ENCODE data around the gene OR10G8. TPM values are rescaled to one million over a fixed set of nuclear protein-coding genes. Genes with fewer than 3 reads are reported as not detected.

The OR10G8 gene
- total RNA-seq, 4 donors from 2014 or later = not detected

DNA sequence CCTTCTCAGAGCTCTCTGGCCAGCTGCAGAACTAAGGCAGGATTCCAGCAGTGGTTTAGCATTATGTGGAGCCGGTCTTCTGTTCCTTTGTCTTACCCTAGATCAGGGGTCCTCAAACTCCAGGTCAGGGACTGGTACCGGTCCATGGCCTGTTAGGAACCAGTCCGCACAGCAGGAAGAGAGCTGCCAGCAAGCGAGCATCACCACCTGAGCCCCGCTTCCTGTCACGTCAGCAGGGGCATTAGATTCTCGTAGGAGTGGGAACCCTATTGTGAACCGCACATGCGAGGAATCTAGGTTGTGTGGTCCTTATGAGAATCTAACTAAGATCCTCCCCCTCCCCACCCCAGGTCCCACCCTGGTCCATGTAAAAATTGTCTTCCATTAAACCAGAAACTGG lies 13.0 kb downstream of the OR10G8 start:
- ATAC-seq (ENCODE audit: low FRiP score) = no peak

DNA sequence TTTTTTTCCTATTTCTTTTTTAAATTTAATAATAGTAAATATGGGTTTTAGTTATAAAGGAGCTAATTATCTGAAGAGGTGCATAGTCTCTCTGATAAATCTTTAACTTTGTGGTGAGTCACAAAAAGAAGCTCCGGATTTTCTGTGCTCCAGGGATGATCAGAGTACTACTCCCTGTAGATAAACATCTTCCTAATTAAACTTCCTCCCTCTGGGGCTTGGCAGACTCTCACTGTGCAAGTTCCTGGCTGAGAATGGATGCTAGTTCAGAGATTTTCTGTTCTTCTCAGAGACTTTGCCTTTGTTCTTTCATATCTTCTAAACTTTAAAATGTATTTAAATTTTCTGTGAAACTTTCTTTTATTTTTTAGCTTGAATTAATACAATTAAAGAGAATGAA lies 14.7 kb downstream of the OR10G8 start, which contains the start of gene OR10G7:
Gene OR10G7, minus strand, starts transcription at position 72 of the 400 bp plus-strand sequence. CDS start 2,324 bp downstream, outside the sequence.
- DNase-seq (ENCODE audit: low spot score) = no peak
- no peak for TF ChIP-seq CTCF (IDR thresholded peaks at IDR 0.05)
- ATAC-seq (ENCODE audit: low FRiP score) = no peak

More for the DNA sequence above, 13.0 kb downstream of the OR10G8 start:
- TF ChIP-seq CTCF (IDR thresholded peaks at IDR 0.05) = no peak
- no peak for DNase-seq (ENCODE audit: low spot score)

- TF ChIP-seq CTCF (IDR thresholded peaks at IDR 0.05) = no peak
- ATAC-seq (ENCODE audit: low FRiP score) (no peak), DNase-seq (ENCODE audit: low spot score) (no peak)
Observed at GRCh38 chr11:124043420-124043819, 16.8 kb downstream of the OR10G8 start.

DNA sequence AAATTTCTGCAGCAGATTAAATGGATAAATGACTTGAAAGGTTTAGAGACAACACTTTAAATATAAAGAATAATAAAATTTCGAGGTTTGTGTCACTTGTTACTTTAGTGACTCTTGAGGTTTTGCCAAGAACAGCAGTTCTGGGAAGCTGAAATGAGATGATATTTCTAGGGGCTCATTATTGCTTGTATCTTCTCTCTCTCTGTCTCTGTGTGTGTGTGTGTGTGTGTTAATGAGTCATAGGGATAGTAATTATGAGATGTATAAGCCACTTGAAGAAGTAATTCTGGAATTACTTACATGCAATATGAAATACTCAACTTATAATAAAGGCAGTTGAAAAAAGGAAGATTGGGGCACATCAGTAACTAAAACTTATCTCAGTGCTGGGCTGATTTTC lies 24.1 kb downstream of the OR10G8 start:
- ATAC-seq (ENCODE audit: low FRiP score) (no peak), DNase-seq (ENCODE audit: low spot score) (no peak)
- TF ChIP-seq CTCF (IDR thresholded peaks at IDR 0.05) = no peak

DNA sequence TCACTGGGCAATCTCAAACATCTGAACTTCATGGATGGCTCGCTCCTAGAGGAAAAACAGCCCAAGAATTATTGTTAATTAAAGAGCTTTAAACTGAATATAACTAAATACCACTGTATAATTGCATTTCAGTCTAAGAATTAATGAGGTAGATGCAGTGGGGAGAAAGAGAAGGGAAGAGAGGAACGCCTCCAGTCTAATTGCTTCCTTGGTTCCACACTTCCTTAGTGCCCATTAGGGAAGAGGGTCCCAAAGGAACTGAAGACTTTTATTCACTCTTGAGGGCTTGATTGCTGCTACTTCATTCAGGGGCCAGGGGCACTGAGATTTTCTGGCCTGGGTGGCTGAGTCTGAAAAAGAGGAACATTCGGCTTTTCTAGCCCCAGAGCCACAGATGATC lies 26.4 kb downstream of the OR10G8 start:
- no peak for DNase-seq (ENCODE audit: low spot score)
- TF ChIP-seq CTCF (IDR thresholded peaks at IDR 0.05) = no peak
- no peak for ATAC-seq (ENCODE audit: low FRiP score)

DNA sequence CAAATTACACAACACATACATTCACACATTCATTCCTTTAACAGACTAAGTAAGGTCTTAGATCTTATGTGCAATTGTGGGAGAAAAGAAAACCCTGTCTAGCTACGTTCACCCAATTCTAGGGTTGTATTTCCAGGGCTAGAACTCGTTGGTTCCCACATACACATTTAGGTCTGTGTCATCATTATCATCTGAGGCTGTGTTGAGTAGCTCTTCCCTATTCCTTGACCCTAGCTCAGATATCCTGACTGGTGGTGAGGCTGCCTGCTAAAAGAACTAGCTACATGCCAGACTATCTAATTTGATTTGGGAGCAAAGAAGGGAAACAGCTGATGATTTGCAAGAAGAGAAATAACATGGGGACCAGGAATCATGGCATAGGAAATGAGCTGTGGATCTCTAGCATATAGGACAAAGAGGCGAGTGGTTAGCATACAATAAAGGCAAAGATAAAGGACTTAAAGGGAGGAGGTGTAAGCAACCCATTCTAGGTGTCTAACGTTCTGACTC lies 42.1 kb downstream of the OR10G8 start:
- DNase-seq (ENCODE audit: low spot score) (no peak), ATAC-seq (ENCODE audit: low FRiP score) (no peak)
- no peak for TF ChIP-seq CTCF (IDR thresholded peaks at IDR 0.05)

Data from omental fat pad (tissue), 4 donors.